HG03439 (cell line): Measurements from ENCODE around the gene OSBP2.
"Not testable (repeated sequence)": the region's sequence is repeated elsewhere in the genome, so short reads cannot be mapped to it uniquely, and the experiment has no call there.

Experiments
- ATAC-seq: cut with Tn5 transposase; IDR thresholded peaks from one replicate; pipeline ENCODE4 v1.9.1; 2021; ENCODE audit warnings: mild to moderate bottlenecking, moderate library complexity; ENCODE audit not compliant: unreplicated experiment

The OSBP2 gene

GRCh38 chr22:30675436-30675835 is 19.2 kb upstream of the OSBP2 start:
- ATAC-seq: no peak

- ATAC-seq: not testable (repeated sequence)
Measured at GRCh38 chr22:30676565-30676964, 18.1 kb upstream of the OSBP2 start.

GRCh38 chr22:30679895-30680690 is 14.6 kb upstream of the OSBP2 start:
- ATAC-seq: not testable (repeated sequence)

- no peak for ATAC-seq
Measured at GRCh38 chr22:30680991-30681770, 13.5 kb upstream of the OSBP2 start.

DNA sequence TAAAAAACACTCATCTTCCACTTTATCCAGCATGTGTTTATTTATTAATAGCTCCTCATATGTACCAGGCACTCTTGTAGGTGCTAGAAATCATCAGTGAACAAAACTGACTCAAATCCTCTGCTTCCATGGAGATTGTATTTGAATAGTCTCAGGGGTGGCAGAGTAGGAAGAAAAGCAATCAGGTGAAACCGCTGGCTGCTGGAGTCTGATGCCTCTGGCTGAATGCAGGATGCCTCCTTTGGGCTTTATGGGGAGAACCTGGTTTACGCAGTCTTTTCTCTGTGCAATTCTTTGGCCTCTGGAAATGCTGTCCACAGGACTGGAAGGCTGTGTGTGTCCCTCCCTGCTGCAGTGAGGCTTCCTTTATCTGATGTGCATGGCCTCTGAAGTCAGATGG is 12.8 kb upstream of the OSBP2 start:
- no peak for ATAC-seq

GRCh38 chr22:30685178-30685577 is 9.5 kb upstream of the OSBP2 start:
- no peak for ATAC-seq

DNA sequence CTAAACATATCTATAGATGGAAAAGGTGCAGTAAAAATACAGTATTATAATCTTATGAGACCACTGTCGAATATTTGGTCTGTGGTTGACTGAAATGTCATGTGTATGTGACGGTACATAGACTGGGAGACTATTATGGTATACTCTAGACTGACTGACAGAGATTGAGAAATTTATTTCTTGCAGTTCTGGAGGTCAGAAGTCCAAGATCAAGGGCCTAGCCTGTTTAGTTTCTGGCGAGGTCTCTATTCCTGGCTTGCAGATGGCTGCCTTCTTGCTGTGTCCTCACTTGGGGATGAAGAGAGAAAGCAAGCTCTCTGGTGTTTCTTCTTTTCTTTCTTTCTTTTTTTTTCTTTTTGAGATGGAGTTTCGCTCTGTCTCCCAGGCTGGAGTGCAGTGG is 7.3 kb upstream of the OSBP2 start:
- no peak for ATAC-seq

- no peak for ATAC-seq
Measured at GRCh38 chr22:30689622-30690021, 5.1 kb upstream of the OSBP2 start.

GRCh38 chr22:30691204-30691603 is 3.5 kb upstream of the OSBP2 start:
- ATAC-seq: no peak

GRCh38 chr22:30694171-30694639 is 469 bp upstream of the OSBP2 start:
- no peak for ATAC-seq

GRCh38 chr22:30695351-30695851 is 727 bp downstream of the OSBP2 start:
- no peak for ATAC-seq

DNA sequence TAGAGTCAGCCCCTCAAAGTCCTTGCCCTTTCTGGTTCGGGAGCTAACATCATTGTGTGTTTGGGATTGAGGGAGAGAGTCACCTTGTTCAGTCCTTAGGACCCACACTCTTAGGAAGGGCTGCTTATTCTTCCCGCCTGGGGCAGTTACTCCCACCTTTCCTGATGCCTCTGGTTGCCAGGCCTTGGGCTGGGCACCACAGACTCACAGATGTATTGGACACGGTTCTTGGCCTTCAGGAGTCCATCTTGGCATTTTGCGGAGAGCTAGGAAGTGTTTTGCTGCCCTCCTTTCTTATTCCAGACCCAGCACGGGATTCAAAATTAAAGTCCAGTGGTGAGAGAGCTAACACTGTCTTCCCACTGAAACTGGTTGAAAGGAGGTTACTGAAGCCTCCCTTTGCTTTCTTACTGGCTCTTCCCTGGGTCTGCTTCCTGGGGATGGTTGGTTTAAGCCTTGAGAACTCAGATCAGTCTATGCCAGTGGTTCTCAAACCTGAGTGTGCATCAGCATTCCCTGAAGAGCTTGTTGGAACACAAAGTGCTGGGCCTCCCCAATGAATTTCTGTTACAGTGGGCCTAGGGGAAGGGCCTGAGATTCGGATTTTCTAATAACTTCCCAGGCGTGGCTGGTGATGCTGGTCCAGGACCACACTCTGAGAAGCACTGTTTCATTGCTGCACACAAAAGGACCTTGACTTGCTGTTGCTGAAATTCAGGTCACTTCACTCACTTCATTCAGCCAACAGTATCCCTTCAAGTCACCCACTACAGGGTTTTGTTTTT is 1.4 kb downstream of the OSBP2 start:
- no peak for ATAC-seq

- no peak for ATAC-seq
Measured at GRCh38 chr22:30697975-30698374, 3.3 kb downstream of the OSBP2 start.

GRCh38 chr22:30701872-30702271 is 7.2 kb downstream of the OSBP2 start:
- ATAC-seq: no peak

DNA sequence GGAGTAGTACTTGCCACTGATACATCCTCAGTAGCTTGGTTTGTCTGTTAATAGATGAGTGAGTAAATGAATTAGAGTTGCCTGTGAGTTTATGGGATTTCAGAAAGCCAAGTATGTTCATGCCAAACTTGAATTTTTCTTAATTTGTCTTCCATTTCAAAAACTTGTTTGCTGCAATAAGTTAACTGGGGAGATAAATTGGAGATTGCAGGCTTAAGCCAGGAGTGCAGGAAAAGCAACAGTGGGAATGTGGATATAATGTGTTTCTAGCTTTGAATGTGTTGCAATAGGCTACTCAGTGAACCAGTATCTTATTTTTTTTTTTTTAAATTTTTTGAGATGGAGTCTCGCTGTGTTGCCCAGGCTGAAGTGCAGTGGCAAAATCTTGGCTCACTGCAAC is 8.2 kb downstream of the OSBP2 start:
- ATAC-seq: no peak

DNA sequence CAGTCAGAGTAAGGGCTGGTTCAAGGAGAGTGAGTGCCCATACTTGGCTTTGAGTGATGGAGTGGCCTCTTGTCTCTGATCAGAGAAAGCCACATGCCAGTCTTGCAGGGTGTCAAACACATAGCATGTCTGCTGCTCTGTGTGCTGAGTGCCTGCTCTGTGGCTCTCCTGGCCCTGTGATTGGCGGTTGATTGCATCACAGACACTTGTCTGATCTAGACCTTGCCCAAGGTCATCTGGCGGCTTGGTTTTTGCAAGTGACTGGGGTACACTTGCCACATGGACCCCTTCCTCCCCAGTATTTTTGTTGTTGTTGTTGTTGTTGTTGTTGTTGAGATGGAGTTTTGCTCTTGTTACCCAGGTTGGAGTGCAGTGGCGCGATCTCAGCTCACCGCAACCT is 10.3 kb downstream of the OSBP2 start:
- no peak for ATAC-seq

- ATAC-seq: no peak
Measured at GRCh38 chr22:30705710-30706651, 11.3 kb downstream of the OSBP2 start.

DNA sequence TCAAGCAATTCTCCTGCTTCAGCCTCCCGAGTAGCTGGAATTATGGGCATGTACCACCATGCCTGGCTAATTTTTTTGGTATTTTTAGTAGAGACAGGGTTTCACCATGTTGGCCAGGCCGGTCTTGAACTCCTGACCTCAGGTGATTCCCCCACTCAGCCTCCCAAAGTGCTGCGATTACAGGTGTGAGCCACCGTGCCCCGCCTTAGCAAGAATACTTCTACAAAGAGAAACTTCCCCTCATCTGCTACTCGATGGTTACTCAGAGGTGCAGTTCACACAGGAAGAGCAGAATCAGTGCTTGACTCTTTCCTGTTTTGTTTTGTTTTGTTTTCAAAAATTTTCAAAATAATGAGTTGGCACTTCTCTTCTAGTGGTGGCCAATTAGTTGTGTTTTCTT is 15.3 kb downstream of the OSBP2 start:
- ATAC-seq: not testable (repeated sequence)

GRCh38 chr22:30712094-30712493 is 17.4 kb downstream of the OSBP2 start:
- no peak for ATAC-seq

DNA sequence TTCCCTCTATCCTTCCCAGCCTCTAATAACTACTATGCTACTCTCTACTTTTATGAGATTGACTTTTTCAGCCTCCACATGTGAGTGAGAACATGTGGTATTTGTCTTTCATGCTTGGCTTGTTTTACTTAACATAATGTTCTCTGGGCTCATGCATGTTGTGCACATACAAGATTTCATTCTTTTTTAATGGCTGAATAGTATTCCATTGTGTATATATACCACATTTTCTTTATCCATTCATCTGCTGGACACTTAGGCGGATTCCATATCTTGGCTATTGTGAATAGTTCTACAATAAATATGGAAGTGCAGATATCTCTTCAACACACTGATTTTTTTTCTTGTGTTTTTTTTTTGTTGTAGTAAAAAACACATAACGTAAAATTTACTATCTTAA is 19.4 kb downstream of the OSBP2 start:
- no peak for ATAC-seq
